Measurements from ENCODE around the gene SH3BGRL3. TPM values are rescaled to one million over a fixed set of nuclear protein-coding genes. Genes with fewer than 3 reads are reported as not detected.

The SH3BGRL3 gene
- total and polyA plus RNA-seq, 2 of the 13 experiments (the other 11 are each of a cell fraction or from before 2014, with no cell fraction given) = 11.4 to 12.2 TPM

DNA sequence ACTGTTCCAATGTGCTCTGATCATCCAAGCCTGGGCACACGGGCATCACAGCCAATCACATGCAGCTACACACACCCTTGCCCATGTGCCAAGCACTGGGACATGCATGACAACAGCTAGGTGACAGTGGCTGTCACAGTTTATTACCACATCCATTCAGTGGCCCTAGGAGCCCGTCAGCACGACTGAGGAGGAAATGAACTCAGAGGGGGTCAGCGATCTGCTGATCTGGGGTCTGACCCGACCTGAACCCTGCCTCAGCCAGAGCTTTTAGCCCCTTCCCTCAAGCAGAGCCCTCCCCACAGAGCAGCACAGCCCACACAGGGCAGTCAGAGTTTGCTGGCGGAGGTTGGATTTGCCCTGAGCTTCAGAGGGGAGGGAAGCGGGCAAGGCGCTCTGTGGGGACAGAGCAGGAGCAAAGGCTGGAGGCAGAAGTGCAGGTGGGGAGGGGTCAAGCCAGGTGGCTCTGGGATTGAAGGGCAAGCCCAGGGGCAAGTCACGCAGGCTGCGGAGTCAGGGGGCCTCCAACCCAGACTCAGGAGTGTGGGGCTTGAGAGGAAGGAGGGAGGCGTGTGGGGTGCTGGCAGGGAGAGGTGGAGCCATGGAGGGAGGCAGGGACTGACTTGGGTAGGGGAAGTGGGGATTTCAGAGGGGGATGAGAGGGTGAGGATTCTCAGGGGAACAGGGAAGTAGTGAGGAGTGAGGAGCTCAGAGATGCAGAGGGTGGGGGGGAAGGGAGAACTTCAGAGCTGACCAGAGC, 10.4 kb downstream of the SH3BGRL3 start (continued):
- TF ChIP-seq, protein P1, sequence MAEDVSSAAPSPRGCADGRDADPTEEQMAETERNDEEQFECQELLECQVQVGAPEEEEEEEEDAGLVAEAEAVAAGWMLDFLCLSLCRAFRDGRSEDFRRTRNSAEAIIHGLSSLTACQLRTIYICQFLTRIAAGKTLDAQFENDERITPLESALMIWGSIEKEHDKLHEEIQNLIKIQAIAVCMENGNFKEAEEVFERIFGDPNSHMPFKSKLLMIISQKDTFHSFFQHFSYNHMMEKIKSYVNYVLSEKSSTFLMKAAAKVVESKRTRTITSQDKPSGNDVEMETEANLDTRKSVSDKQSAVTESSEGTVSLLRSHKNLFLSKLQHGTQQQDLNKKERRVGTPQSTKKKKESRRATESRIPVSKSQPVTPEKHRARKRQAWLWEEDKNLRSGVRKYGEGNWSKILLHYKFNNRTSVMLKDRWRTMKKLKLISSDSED (CRISPR knock-in tag; IDR thresholded peaks at IDR 0.05) = no peak
- TF ChIP-seq, protein P2, sequence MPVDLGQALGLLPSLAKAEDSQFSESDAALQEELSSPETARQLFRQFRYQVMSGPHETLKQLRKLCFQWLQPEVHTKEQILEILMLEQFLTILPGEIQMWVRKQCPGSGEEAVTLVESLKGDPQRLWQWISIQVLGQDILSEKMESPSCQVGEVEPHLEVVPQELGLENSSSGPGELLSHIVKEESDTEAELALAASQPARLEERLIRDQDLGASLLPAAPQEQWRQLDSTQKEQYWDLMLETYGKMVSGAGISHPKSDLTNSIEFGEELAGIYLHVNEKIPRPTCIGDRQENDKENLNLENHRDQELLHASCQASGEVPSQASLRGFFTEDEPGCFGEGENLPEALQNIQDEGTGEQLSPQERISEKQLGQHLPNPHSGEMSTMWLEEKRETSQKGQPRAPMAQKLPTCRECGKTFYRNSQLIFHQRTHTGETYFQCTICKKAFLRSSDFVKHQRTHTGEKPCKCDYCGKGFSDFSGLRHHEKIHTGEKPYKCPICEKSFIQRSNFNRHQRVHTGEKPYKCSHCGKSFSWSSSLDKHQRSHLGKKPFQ (CRISPR knock-in tag; IDR thresholded peaks at IDR 0.05; ENCODE audit: insufficient replicate concordance) = no peak
- TF ChIP-seq, protein P3, sequence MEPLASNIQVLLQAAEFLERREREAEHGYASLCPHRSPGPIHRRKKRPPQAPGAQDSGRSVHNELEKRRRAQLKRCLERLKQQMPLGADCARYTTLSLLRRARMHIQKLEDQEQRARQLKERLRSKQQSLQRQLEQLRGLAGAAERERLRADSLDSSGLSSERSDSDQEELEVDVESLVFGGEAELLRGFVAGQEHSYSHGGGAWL (CRISPR knock-in tag; IDR thresholded peaks at IDR 0.05) = no peak
- TF ChIP-seq NR2C2 (CRISPR knock-in tag; IDR thresholded peaks at IDR 0.05; ENCODE audit: borderline replicate concordance) = no peak
- TF ChIP-seq SP1 (IDR thresholded peaks at IDR 0.05) = no peak
- TF ChIP-seq SP1 (CRISPR knock-in tag; IDR thresholded peaks at IDR 0.05) = no peak
- TF ChIP-seq, protein P4, sequence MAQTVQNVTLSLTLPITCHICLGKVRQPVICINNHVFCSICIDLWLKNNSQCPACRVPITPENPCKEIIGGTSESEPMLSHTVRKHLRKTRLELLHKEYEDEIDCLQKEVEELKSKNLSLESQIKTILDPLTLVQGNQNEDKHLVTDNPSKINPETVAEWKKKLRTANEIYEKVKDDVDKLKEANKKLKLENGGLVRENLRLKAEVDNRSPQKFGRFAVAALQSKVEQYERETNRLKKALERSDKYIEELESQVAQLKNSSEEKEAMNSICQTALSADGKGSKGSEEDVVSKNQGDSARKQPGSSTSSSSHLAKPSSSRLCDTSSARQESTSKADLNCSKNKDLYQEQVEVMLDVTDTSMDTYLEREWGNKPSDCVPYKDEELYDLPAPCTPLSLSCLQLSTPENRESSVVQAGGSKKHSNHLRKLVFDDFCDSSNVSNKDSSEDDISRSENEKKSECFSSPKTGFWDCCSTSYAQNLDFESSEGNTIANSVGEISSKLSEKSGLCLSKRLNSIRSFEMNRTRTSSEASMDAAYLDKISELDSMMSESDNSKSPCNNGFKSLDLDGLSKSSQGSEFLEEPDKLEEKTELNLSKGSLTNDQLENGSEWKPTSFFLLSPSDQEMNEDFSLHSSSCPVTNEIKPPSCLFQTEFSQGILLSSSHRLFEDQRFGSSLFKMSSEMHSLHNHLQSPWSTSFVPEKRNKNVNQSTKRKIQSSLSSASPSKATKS (CRISPR knock-in tag; IDR thresholded peaks at IDR 0.05) = no peak
- TF ChIP-seq, protein P5, sequence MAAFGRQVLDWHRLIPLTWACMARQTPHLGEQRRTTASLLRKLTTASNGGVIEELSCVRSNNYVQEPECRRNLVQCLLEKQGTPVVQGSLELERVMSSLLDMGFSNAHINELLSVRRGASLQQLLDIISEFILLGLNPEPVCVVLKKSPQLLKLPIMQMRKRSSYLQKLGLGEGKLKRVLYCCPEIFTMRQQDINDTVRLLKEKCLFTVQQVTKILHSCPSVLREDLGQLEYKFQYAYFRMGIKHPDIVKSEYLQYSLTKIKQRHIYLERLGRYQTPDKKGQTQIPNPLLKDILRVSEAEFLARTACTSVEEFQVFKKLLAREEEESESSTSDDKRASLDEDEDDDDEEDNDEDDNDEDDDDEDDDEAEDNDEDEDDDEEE (CRISPR knock-in tag; IDR thresholded peaks at IDR 0.05) = no peak
